HG03571 (cell line): Measurements from ENCODE around the gene PITHD1.
"Not testable (repeated sequence)": the region's sequence is repeated elsewhere in the genome, so short reads cannot be mapped to it uniquely, and the experiment has no call there.

Experiments used
- ATAC-seq: cut with Tn5 transposase; IDR thresholded peaks from one replicate; pipeline ENCODE4 v1.9.1; 2021; ENCODE audit not compliant: unreplicated experiment

PITHD1 gene

GRCh38 chr1:23823767-23824166 is 45.5 kb downstream of the PITHD1 start:
- no peak for ATAC-seq

- ATAC-seq, result no peak
Observed at GRCh38 chr1:23824711-23825075, 46.5 kb downstream of the PITHD1 start.

- ATAC-seq, result peak; percentile 49
Observed at GRCh38 chr1:23825076-23825761, 47.0 kb downstream of the PITHD1 start, which contains the start of gene HMGCL. TSS of gene HMGCL (minus strand) at chr1:23825429. CDS start at chr1:23825415, 14 bp downstream.

- no peak for ATAC-seq
Observed at GRCh38 chr1:23825762-23826522, 47.7 kb downstream of the PITHD1 start.

GRCh38 chr1:23826590-23826989 is 48.4 kb downstream of the PITHD1 start:
- not testable (repeated sequence) for ATAC-seq

- no peak for ATAC-seq
Observed at GRCh38 chr1:23827717-23828116, 49.5 kb downstream of the PITHD1 start.

- not testable (repeated sequence) for ATAC-seq
Observed at GRCh38 chr1:23834156-23834555, 55.9 kb downstream of the PITHD1 start.

GRCh38 chr1:23836037-23836436 is 57.8 kb downstream of the PITHD1 start:
- ATAC-seq, result no peak
